Measurements from ENCODE around the gene ALCAM. TPM values are rescaled to one million over a fixed set of nuclear protein-coding genes. Genes with fewer than 3 reads are reported as not detected.

The ALCAM gene
- total and polyA plus RNA-seq, 8 donors = 11.3 to 121 (median 50.7) TPM

DNA sequence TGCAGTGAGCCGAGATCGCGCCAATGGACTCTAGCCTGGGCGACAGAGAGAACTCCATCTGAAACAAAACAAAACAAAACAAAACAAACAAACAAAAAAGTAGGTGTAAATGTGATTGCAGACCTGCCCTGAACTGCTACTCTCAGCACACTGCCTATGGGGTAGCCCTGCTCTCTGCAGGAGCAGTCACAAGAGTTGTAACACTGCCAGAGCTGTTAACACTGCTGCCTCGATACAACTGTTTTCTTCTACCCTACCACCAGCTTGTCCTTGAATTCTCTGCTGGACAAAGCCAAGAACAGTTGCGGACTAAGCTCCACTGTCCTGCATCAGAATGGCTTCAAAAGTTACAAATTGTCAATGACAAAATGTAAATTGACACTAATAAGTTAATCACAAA lies 89.3 kb downstream of the ALCAM start:
- H3K27ac ChIP-seq = no peak overlapping the region
- 89 to 92% (median 91%) methylated on average over 6 of the region's 6 CpGs for WGBS, 5 donors
- H3K4me1 ChIP-seq = no peaks in the 10 kb centered on the region
- TF ChIP-seq POLR2A (IDR thresholded peaks at IDR 0.05) (no peak), CTCF (IDR thresholded peaks at IDR 0.05) (no peak), EP300 (IDR thresholded peaks at IDR 0.05) (no peak), POLR2AphosphoS5 (IDR thresholded peaks at IDR 0.05) (no peak)
- no peak for DNase-seq
- no peaks in the 10 kb centered on the region for H3K27me3 ChIP-seq
- no peaks in the 10 kb centered on the region for H3K36me3 ChIP-seq
- no peak overlapping the region for H3K4me3 ChIP-seq
- intact Hi-C loops (cut with DNase I; ENCODE audit: low total_unique reads) = no loop called here
- no peaks in the 10 kb centered on the region for H3K9me3 ChIP-seq

- TF ChIP-seq CTCF (IDR thresholded peaks at IDR 0.05) = no peak
- TF ChIP-seq POLR2AphosphoS5 (IDR thresholded peaks at IDR 0.05) = no peak
- no peak for TF ChIP-seq POLR2A (IDR thresholded peaks at IDR 0.05)
- no peak for TF ChIP-seq EP300 (IDR thresholded peaks at IDR 0.05)
- Histone ChIP-seq H3K27ac (no peak overlapping the region), H3K36me3 (no peaks in the 10 kb centered on the region), H3K27me3 (no peaks in the 10 kb centered on the region), H3K4me3 (no peak overlapping the region), H3K4me1 (no peaks in the 10 kb centered on the region), H3K9me3 (no peaks in the 10 kb centered on the region)
- intact Hi-C loops (cut with DNase I; ENCODE audit: low total_unique reads) = no loop called here
- 90 to 94% (median 93%) methylated on average over 3 of the region's 3 CpGs for WGBS, 5 donors
- DNase-seq = no peak
Measured at GRCh38 chr3:105458518-105459215, 92.0 kb downstream of the ALCAM start.

DNA sequence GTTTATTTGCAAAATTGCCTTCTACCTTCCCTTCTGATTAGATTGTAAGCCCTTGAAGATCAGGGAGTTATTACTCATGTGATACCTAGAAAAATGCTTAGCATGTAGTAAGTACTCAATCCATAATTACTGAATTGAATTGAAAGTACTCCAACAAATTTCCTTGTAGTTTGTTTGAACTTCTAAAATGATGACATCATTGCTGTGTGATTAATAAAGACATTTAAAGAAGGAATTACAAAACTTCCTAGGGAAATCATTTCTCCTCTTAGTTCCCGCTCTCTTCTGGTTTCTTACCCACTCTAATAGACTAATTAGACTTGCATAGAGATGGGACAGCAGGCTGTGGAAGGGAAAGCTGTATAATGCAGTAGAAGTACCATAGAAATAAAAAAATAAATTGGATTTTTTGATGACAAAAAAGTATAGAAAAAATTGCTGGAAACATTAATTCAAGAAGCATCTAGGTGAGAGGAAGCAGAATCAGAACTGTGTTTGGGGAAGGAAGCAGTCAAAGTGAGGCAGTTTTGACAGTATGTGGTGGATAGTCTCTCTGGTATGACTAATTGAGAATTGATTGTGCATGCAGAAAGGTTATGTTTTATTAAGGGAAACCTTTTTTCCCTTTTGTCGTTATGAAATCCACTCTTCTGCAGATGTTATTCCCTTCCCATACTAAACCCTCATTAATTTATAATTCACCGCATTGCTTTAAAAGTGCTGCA lies 93.0 kb downstream of the ALCAM start:
- no peaks in the 10 kb centered on the region for H3K27me3 ChIP-seq
- no peak for TF ChIP-seq EP300 (IDR thresholded peaks at IDR 0.05)
- TF ChIP-seq POLR2AphosphoS5 (IDR thresholded peaks at IDR 0.05) = no peak
- TF ChIP-seq POLR2A (IDR thresholded peaks at IDR 0.05) = no peak
- TF ChIP-seq CTCF (IDR thresholded peaks at IDR 0.05) = no peak
- H3K9me3 ChIP-seq = no peaks in the 10 kb centered on the region
- no peaks in the 10 kb centered on the region for H3K36me3 ChIP-seq
- H3K27ac ChIP-seq = no peak overlapping the region
- 72 to 78% (median 74%) methylated on average over 3 of the region's 3 CpGs for WGBS, 5 donors
- intact Hi-C loops (cut with DNase I; ENCODE audit: low total_unique reads) = no loop called here
- H3K4me1 ChIP-seq = no peaks in the 10 kb centered on the region
- H3K4me3 ChIP-seq = no peak overlapping the region
- DNase-seq = no peak

- WGBS, 5 donors = 83 to 93% (median 88%) methylated on average over 1 of the region's 1 CpG
- H3K27ac ChIP-seq = no peak overlapping the region
- no peaks in the 10 kb centered on the region for H3K27me3 ChIP-seq
- no peak for TF ChIP-seq CTCF (IDR thresholded peaks at IDR 0.05)
- TF ChIP-seq POLR2A (IDR thresholded peaks at IDR 0.05) = no peak
- no peak for TF ChIP-seq EP300 (IDR thresholded peaks at IDR 0.05)
- TF ChIP-seq POLR2AphosphoS5 (IDR thresholded peaks at IDR 0.05) = no peak
- no peaks in the 10 kb centered on the region for H3K36me3 ChIP-seq
- intact Hi-C loops (cut with DNase I; ENCODE audit: low total_unique reads) = no loop called here
- H3K9me3 ChIP-seq = no peaks in the 10 kb centered on the region
- no peak overlapping the region for H3K4me3 ChIP-seq
- peaks cover 0 to 5% (median 0%) of the 10 kb centered on the region in 4 donors for H3K4me1 ChIP-seq
- DNase-seq = no peak
Measured at GRCh38 chr3:105463620-105464019, 96.9 kb downstream of the ALCAM start.

Data from stomach (tissue), 9 donors.